ENCODE data around the gene ARHGEF7. TPM values are rescaled to one million over a fixed set of nuclear protein-coding genes. Genes with fewer than 3 reads are reported as not detected.

The ARHGEF7 gene
- total RNA-seq, 1 experiment from 2014 or later = 47.3 TPM

Other genes with a start within 250 kb of the ARHGEF7 start
- gene ANKRD10, start 200.2 kb upstream of the ARHGEF7 start, total RNA-seq (2021) = 176 to 219 TPM (median 191 TPM) in 3 replicates
- gene TEX29, start 205.3 kb downstream of the ARHGEF7 start, total RNA-seq (2021) = 0.32 to 0.68 TPM (median 0.37 TPM) in 3 replicates